MCF 10A (cell line): ENCODE measurements around the gene SRPK3. TPM values are rescaled to one million over a fixed set of nuclear protein-coding genes. Genes with fewer than 3 reads are reported as not detected.

Experiments used
- BruUV-seq: library from RNA; stranded (reverse); fragments of 400-500 nt; replicated peaks from 2 replicates; lab custom pipeline; 2021; lab: Mats Ljungman, UMichigan
- CTCF ChIA-PET: fragments of 300-600 bp; sonication (Branson Sonifier 250); formaldehyde crosslinking; extraction: SDS; loops from one replicate; lab custom pipeline; 2021; ENCODE audit warnings: antibody characterized with exemption, inconsistent platforms; lab: Yijun Ruan, JAX
- POLR2A ChIA-PET: fragments of 300-600, 350-650 bp; sonication (Branson Sonifier 250); formaldehyde crosslinking; extraction: SDS; loops from one replicate; lab custom pipeline; 2020; ENCODE audit warnings: antibody characterized with exemption, inconsistent platforms; lab: Yijun Ruan, JAX
- DNase-seq: peaks from one replicate; pipeline ENCODE4 v3.0.0-alpha.2; 2018; ENCODE audit not compliant: unreplicated experiment
- H3K27ac Mint-ChIP-seq: one replicate; pipeline ENCODE4 v1.8.0; 2022; ENCODE audit warnings: mild to moderate bottlenecking, low read depth, mixed read lengths; ENCODE audit not compliant: unreplicated experiment
- H3K27me3 Mint-ChIP-seq: one replicate; pipeline ENCODE4 v1.8.0; 2022; ENCODE audit warnings: mixed read lengths; ENCODE audit not compliant: insufficient read depth, unreplicated experiment
- H3K36me3 Mint-ChIP-seq: one replicate; pipeline ENCODE4 v1.8.0; 2022; ENCODE audit warnings: mild to moderate bottlenecking, moderate library complexity, mixed read lengths; ENCODE audit not compliant: insufficient read depth, unreplicated experiment
- H3K4me1 Mint-ChIP-seq: one replicate; pipeline ENCODE4 v1.8.0; 2022; ENCODE audit warnings: mixed read lengths; ENCODE audit not compliant: insufficient read depth, unreplicated experiment
- H3K4me3 Mint-ChIP-seq: one replicate; pipeline ENCODE4 v1.8.0; 2022; ENCODE audit warnings: mild to moderate bottlenecking, moderate library complexity, mixed read lengths; ENCODE audit not compliant: unreplicated experiment
- H3K9me3 Mint-ChIP-seq: one replicate; pipeline ENCODE4 v1.8.0; 2022; ENCODE audit warnings: mixed read lengths; ENCODE audit not compliant: unreplicated experiment
- CTCF ChIP-seq: fragments of 200-600 bp; IDR thresholded peaks from one replicate; pipeline ENCODE4 v1.8.0; 2022; ENCODE audit warnings: antibody characterized with exemption, mild to moderate bottlenecking; ENCODE audit not compliant: unreplicated experiment
- intact Hi-C: fragments of 100-400 bp; cut with micrococcal nuclease; formaldehyde crosslinking; loops from 2 replicates; pipeline ENCODE4 v1.14.1; 2022
- total RNA-seq: library from RNA; stranded (reverse); gene quantifications from 2 replicates; pipeline ENCODE4 v1.2.3, GENCODE V29; 2022

The SRPK3 gene
- total RNA-seq, 1 experiment from 2014 or later, result not detected

GRCh38 chrX:153777261-153778090 is 3.4 kb upstream of the SRPK3 start:
- no peak overlapping the region for H3K4me3 Mint-ChIP-seq
- CTCF ChIA-PET, result interaction anchor here (0.6 to 1.2 kb wide), 2 partner anchors 15 to 152 kb away, joined by 3 read pairs; no protein-coding TSS in a partner anchor

GRCh38 chrX:153778181-153778580 is 2.7 kb upstream of the SRPK3 start:
- ChIA-PET CTCF (interaction anchor here (0.6 to 1.2 kb wide), 2 partner anchors 15 to 152 kb away, joined by 3 read pairs; no protein-coding TSS in a partner anchor), POLR2A (no interaction called here)
- Mint-ChIP-seq H3K27me3 (no peaks in the 10 kb centered on the region), H3K9me3 (no peaks in the 10 kb centered on the region), H3K4me3 (no peak overlapping the region), H3K36me3 (peaks cover 17% of the 10 kb centered on the region), H3K27ac (no peak overlapping the region), H3K4me1 (no peaks in the 10 kb centered on the region)
- intact Hi-C loops, result no loop called here
- TF ChIP-seq CTCF, result no peak
- BruUV-seq, result no TSS peak
- DNase-seq, result no peak

More at GRCh38 chrX:153777261-153778090, 3.4 kb upstream of the SRPK3 start:
- no peak for DNase-seq
- Mint-ChIP-seq H3K4me1 (no peaks in the 10 kb centered on the region), H3K36me3 (peaks cover 17% of the 10 kb centered on the region), H3K27me3 (no peaks in the 10 kb centered on the region), H3K27ac (no peak overlapping the region), H3K9me3 (no peaks in the 10 kb centered on the region)
- POLR2A ChIA-PET, result no interaction called here
- BruUV-seq, result no TSS peak
- no peak for TF ChIP-seq CTCF
- intact Hi-C loops, result no loop called here

GRCh38 chrX:153778684-153779101 is 2.1 kb upstream of the SRPK3 start:
- ChIA-PET CTCF (interaction anchor here (2.0 kb wide), 1 partner anchor 15 kb away, joined by 7 read pairs; the partner anchor contains the start of gene PLXNB3), POLR2A (no interaction called here)
- BruUV-seq, result no TSS peak
- no peaks in the 10 kb centered on the region for H3K27me3 Mint-ChIP-seq
- no peak for TF ChIP-seq CTCF
- H3K9me3 Mint-ChIP-seq, result no peaks in the 10 kb centered on the region
- H3K27ac Mint-ChIP-seq, result no peak overlapping the region
- H3K4me3 Mint-ChIP-seq, result no peak overlapping the region
- H3K36me3 Mint-ChIP-seq, result peaks cover 17% of the 10 kb centered on the region
- no peak for DNase-seq
- no peaks in the 10 kb centered on the region for H3K4me1 Mint-ChIP-seq
- intact Hi-C loops, result no loop called here

- peaks cover 17% of the 10 kb centered on the region for H3K36me3 Mint-ChIP-seq
- POLR2A ChIA-PET, result no interaction called here
- BruUV-seq, result no TSS peak
- H3K27me3 Mint-ChIP-seq, result no peaks in the 10 kb centered on the region
- H3K4me3 Mint-ChIP-seq, result no peak overlapping the region
- TF ChIP-seq CTCF, result no peak
- no peaks in the 10 kb centered on the region for H3K4me1 Mint-ChIP-seq
- CTCF ChIA-PET, result interaction anchor here (0.6 to 2.0 kb wide), 2 partner anchors 16 to 60 kb away, joined by 3 to 7 read pairs; partner anchors contain the start of gene PLXNB3
- no peak for DNase-seq
- no peak overlapping the region for H3K27ac Mint-ChIP-seq
- H3K9me3 Mint-ChIP-seq, result no peaks in the 10 kb centered on the region
- intact Hi-C loops, result no loop called here
These were observed 757 bp upstream of the SRPK3 start for GRCh38 chrX:153779891-153780677.
